Measurements from ENCODE around the gene PTTG1IP2.

Gene PTTG1IP2

DNA sequence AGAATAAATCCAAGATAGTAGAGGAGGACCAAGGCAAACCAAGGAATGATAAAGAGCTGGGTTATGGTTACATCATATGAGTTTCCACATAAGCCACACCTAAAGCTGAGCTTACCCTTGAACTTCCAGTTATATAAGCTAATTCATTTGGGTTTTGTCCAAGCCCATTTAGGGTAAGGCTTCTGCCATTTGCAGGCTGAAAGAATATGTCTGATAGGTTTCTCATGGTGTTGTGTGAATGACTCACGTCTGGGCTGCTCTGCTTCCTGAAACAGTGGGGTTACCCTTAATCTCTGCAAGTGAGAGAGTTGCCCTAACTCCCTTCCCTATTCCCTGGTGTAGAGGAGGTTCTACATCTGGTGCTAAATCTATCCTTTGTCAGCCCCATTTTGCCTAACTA, 60.8 kb downstream of the PTTG1IP2 start:
- no peak overlapping the region for H3K27ac ChIP-seq
- TF ChIP-seq, protein P1, sequence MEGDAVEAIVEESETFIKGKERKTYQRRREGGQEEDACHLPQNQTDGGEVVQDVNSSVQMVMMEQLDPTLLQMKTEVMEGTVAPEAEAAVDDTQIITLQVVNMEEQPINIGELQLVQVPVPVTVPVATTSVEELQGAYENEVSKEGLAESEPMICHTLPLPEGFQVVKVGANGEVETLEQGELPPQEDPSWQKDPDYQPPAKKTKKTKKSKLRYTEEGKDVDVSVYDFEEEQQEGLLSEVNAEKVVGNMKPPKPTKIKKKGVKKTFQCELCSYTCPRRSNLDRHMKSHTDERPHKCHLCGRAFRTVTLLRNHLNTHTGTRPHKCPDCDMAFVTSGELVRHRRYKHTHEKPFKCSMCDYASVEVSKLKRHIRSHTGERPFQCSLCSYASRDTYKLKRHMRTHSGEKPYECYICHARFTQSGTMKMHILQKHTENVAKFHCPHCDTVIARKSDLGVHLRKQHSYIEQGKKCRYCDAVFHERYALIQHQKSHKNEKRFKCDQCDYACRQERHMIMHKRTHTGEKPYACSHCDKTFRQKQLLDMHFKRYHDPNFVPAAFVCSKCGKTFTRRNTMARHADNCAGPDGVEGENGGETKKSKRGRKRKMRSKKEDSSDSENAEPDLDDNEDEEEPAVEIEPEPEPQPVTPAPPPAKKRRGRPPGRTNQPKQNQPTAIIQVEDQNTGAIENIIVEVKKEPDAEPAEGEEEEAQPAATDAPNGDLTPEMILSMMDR (conservative IDR thresholded peaks at IDR 0.05), result no peak

DNA sequence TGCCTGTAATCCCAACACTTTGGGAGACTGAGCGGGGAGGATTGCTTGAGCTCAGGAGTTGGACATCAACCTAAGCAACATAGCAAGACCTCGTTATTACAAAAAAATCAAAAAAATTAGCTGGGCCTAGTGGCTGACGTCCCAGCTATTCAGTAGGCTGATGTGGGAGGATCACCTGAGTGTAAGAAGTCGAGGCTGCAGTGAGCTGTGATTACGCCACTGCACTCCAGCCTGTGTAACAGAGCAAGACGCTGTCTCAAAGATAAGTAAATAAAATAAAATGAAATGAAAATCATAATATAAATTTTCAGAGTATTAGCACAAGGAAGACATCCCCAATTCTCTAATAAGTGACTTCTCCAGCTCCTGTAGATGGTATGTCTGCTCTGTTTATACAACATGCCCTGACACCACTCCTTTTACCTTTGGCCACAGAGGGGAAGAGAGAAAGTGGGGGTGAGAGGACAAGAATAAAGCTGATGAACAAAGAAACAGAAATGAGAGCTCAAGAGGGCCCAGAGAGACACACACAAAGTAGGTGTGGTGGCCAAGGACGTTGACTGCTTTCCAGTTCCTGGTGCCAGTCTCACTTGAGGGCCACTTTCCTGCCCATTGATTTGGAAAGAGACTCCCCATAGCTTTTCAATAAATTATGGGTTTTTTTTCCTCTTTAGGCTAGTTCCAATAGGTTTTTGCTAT, 62.9 kb downstream of the PTTG1IP2 start:
- TF ChIP-seq, protein P1 (conservative IDR thresholded peaks at IDR 0.05), result no peak
- no peak overlapping the region for H3K27ac ChIP-seq

DNA sequence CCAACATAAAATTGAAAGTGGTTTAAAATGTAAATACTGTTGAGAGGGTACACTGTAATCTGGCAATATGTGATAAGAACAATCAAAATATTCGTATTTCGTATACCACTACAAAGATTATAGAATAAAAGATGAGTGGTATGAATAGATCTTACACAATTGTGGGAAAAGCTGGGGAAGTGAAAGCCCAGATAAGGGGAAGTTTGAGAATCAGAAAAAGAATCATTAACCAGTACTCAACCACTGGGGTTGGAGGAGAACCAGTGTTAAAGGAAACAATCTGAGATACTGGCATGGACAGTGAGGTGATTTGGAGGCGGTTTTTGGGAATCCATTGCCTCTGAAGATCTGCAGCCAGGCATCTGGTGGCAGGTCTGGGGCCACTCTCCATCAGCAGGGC, 67.0 kb downstream of the PTTG1IP2 start:
- TF ChIP-seq, protein P1 (conservative IDR thresholded peaks at IDR 0.05), result no peak
- H3K27ac ChIP-seq, result no peak overlapping the region

DNA sequence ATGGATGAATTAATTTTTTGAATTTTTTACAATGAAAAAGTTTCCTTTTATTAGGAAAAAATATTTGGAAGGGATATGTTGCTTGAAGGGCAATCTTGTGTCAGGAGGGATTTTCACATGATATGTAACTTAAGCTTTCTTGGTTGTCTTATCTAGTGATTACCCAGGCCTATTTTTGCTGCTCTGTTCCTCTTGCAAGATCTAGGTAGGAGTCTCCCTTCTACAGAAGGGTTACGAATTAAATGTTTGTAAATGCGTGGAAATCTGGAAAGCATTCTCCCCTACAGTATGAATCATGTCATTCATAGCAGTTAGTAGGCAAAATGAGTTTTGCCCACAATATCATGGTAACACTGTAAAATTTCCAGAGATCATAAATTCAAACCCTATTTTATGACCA, 69.0 kb downstream of the PTTG1IP2 start:
- H3K27ac ChIP-seq, result no peak overlapping the region
- TF ChIP-seq, protein P1 (conservative IDR thresholded peaks at IDR 0.05), result no peak

DNA sequence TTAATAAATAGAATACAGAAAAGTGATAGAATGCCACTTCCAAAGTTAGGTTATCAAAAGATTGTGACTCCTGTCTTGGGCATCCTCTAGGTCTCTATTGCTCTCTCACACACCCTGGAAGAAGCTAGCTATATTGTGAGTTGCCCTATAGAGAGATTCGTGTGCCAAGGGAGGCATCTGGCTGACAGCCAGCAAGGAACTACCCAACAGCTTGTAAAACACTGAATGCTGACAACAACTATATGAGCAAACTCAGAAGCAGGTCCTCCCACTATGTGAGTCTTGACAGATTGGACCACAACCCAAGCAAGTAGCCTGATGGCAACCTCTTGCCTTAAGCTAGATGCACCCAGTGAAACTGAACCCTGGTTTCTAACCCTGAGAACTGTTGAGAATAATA, 71.0 kb downstream of the PTTG1IP2 start:
- H3K27ac ChIP-seq, result no peak overlapping the region
- TF ChIP-seq, protein P1 (conservative IDR thresholded peaks at IDR 0.05), result no peak

DNA sequence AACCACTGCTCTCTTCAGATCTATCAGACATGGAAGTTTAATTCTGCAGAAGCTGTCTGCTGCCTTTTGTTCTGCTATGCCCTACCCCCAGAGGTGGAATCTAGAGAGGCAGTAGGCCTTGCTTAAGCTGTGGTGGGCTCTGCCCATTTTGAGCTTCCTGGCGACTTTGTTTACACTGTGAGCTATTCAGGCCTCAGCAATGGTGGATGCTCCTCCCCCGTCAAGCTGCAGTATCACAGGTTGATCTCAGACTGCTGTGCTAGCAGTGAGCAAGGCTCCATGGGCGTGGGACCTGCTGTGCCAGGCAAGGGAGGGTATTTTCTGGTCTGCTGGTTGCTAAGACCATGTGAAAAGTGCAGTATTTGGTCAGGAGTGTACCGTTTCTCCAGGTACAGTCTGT, 81.6 kb downstream of the PTTG1IP2 start:
- TF ChIP-seq, protein P1 (conservative IDR thresholded peaks at IDR 0.05), result no peak
- no peak overlapping the region; the same call in 1 of the 2 replicates for H3K27ac ChIP-seq

DNA sequence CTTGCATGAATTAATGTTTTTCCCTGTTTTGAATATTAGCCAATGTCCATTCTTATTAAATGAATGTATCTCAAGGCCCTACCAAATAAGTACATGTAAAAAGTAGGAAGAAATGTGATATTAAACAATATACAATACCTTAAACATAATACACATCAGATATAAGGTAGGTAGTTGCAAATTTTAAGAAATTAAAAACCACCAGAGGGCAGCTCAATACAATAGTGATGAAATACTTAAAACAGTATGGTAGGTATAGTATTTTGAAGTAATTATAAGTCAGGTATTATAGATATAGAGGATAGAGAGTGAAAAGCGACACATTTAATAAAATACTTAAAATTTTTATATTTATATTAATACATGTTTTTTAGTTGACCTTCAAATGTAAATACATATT, 83.1 kb downstream of the PTTG1IP2 start:
- TF ChIP-seq, protein P1 (conservative IDR thresholded peaks at IDR 0.05), result peak; percentile 70
- H3K27ac ChIP-seq, result no peak overlapping the region
